HCT116 (cell line): ENCODE data around the gene SEPHS1. TPM values are rescaled to one million over a fixed set of nuclear protein-coding genes. Genes with fewer than 3 reads are reported as not detected.

ENCODE experiments used
- ATAC-seq: fragments of 200-7000 bp; cut with Tn5 transposase; 2 replicates; pipeline ENCODE4 v1.9.1; 2020; ENCODE audit warnings: mild to moderate bottlenecking, moderate library complexity
- BruUV-seq: library from RNA; stranded (reverse); fragments of 400-500 nt; replicated peaks from 2 replicates; lab custom pipeline; 2021; lab: Mats Ljungman, UMichigan
- CTCF ChIA-PET: fragments of 300-600 bp; sonication (Branson Sonifier 250); formaldehyde crosslinking; loops from one replicate; lab custom pipeline; 2021; ENCODE audit warnings: antibody characterized with exemption; lab: Charles Lee
- POLR2A ChIA-PET: fragments of 300-600, 350-600 bp; sonication (Branson Sonifier 250); formaldehyde crosslinking; loops from one replicate; lab custom pipeline; 2021; ENCODE audit warnings: antibody characterized with exemption; lab: Charles Lee
- RAD21 ChIA-PET, 2 experiments: fragments of 300-600 bp; sonication (Branson Sonifier 250); formaldehyde crosslinking; loops; one replicate each; lab custom pipeline; 2023; ENCODE audit warnings: low total read pairs in 2 of 2; ENCODE audit not compliant: uncharacterized antibody in 2 of 2, unreplicated experiment in 2 of 2, low non-redundant PET in 1 of 2; lab: Charles Lee
- DNase-seq: peaks from one replicate; pipeline ENCODE4 v3.0.0-alpha.2; 2010; ENCODE audit warnings: low read depth, low spot score
- H2AFZ ChIP-seq: fragments of 200-600 bp; shearing (Covaris generic), sonication (generic); 2 replicates; pipeline ENCODE4 v1.6.1; 2017; ENCODE audit warnings: low read depth, mixed run types, mixed read lengths, antibody characterized with exemption, low read length; ENCODE audit not compliant: poor library complexity, severe bottlenecking
- H3K27ac ChIP-seq: 2 replicates; pipeline ENCODE4 v1.5.1; 2012; ENCODE audit warnings: low read depth, low read length
- H3K27me3 ChIP-seq: fragments of 200-600 bp; sonication (generic); 2 replicates; pipeline ENCODE4 v1.6.1; 2016; ENCODE audit warnings: mixed run types, low read length, mixed read lengths; ENCODE audit not compliant: insufficient read depth
- H3K36me3 ChIP-seq, 2 experiments: fragments of 200-500 bp in 1 of 2; fragments of 200-600 bp in 1 of 2; sonication (Bioruptor generic) in 1 of 2; sonication (generic) in 1 of 2; 2 replicates each; pipeline versions ENCODE4 v1.5.1 to v1.6.1; 2014 to 2016; ENCODE audit warnings: low read length in 2 of 2, inconsistent platforms in 1 of 2, mixed read lengths in 1 of 2, mixed run types in 1 of 2; ENCODE audit not compliant: insufficient read depth in 2 of 2, control insufficient read depth in 1 of 2
- H3K4me1 ChIP-seq, 2 experiments: fragments of 200-600 bp in 1 of 2; sonication (generic) in 1 of 2; 2 replicates each; pipeline versions ENCODE4 v1.5.1 to v1.6.1; 2012 to 2017; ENCODE audit warnings: low read length in 2 of 2, inconsistent platforms in 1 of 2, mild to moderate bottlenecking in 1 of 2, mixed read lengths in 1 of 2, mixed run types in 1 of 2, moderate library complexity in 1 of 2; ENCODE audit not compliant: insufficient read depth in 2 of 2, control insufficient read depth in 1 of 2
- H3K4me2 ChIP-seq: fragments of 200-600 bp; sonication (generic); 2 replicates; pipeline ENCODE4 v1.6.1; 2017; ENCODE audit warnings: mixed run types, low read length, mixed read lengths
- H3K4me3 ChIP-seq, 2 experiments: fragments of 200-600 bp in 1 of 2; sonication (generic) in 1 of 2; replicated peaks in 1 of 2; 2 replicates each; pipeline ENCODE4 v1.5.1; 2011 to 2016; ENCODE audit warnings: low read length in 2 of 2, control low read depth in 1 of 2, low read depth in 1 of 2, mild to moderate bottlenecking in 1 of 2, mixed read lengths in 1 of 2, mixed run types in 1 of 2
- H3K79me2 ChIP-seq: fragments of 200-600 bp; sonication (generic); 2 replicates; pipeline ENCODE4 v1.6.1; 2017; ENCODE audit warnings: mild to moderate bottlenecking, mixed run types, low read length, moderate library complexity, mixed read lengths; ENCODE audit not compliant: insufficient read depth
- H3K9ac ChIP-seq: fragments of 200-600 bp; sonication (generic); 2 replicates; pipeline ENCODE4 v1.6.1; 2016; ENCODE audit warnings: low read length, mixed read lengths
- H3K9me2 ChIP-seq: fragments of 200-600 bp; sonication (generic), shearing (Covaris generic); 2 replicates; pipeline ENCODE4 v1.6.1; 2017; ENCODE audit warnings: mixed run types, mild to moderate bottlenecking, moderate library complexity; ENCODE audit not compliant: insufficient read depth
- H3K9me3 ChIP-seq, 2 experiments: fragments of 200-500 bp in 1 of 2; fragments of 200-600 bp in 1 of 2; sonication (Bioruptor generic) in 1 of 2; sonication (generic) in 1 of 2; 2 replicates each; pipeline ENCODE4 v1.6.1; 2014 to 2017; ENCODE audit warnings: low read length in 2 of 2, mixed read lengths in 2 of 2, inconsistent platforms in 1 of 2, low read depth in 1 of 2, mild to moderate bottlenecking in 1 of 2, mixed run types in 1 of 2, moderate library complexity in 1 of 2; ENCODE audit not compliant: control insufficient read depth in 1 of 2, insufficient read depth in 1 of 2
- H4K20me1 ChIP-seq: fragments of 200-600 bp; sonication (generic), shearing (Covaris generic); 2 replicates; pipeline ENCODE4 v1.6.1; 2017; ENCODE audit warnings: mixed run types, mild to moderate bottlenecking, moderate library complexity; ENCODE audit not compliant: insufficient read depth
- CBX3 ChIP-seq: IDR thresholded peaks from 2 replicates; pipeline ENCODE4 v1.6.1; 2012; ENCODE audit warnings: low read depth
- CEBPB ChIP-seq: IDR thresholded peaks from 2 replicates; pipeline ENCODE4 v1.6.1; 2012; ENCODE audit warnings: low read depth
- EGR1 ChIP-seq: IDR thresholded peaks from 2 replicates; pipeline ENCODE4 v1.6.1; 2012; ENCODE audit warnings: low read depth
- ELF1 ChIP-seq: IDR thresholded peaks from 2 replicates; pipeline ENCODE4 v1.6.1; 2012; ENCODE audit warnings: low read depth, borderline replicate concordance
- EZH2 ChIP-seq: fragments of 200-600 bp; sonication (generic); IDR thresholded peaks from 2 replicates; pipeline ENCODE4 v1.6.1; 2017; ENCODE audit warnings: antibody characterized with exemption, mixed run types
- EZH2phosphoT487 ChIP-seq: fragments of 200-600 bp; IDR thresholded peaks from 2 replicates; pipeline ENCODE4 v1.6.1; 2018; ENCODE audit warnings: antibody characterized with exemption, borderline replicate concordance
- JUND ChIP-seq: IDR thresholded peaks from 2 replicates; pipeline ENCODE4 v1.6.1; 2012
- POLR2A ChIP-seq: IDR thresholded peaks from 2 replicates; pipeline ENCODE4 v1.7.0; 2011; ENCODE audit warnings: borderline replicate concordance; ENCODE audit not compliant: insufficient read depth, insufficient read length; ENCODE audit errors: extremely low read depth
- POLR2AphosphoS5 ChIP-seq: IDR thresholded peaks from 2 replicates; pipeline ENCODE4 v1.6.1; 2011; ENCODE audit warnings: mild to moderate bottlenecking, low read depth, low read length, moderate library complexity
- RAD21 ChIP-seq: IDR thresholded peaks from 2 replicates; pipeline ENCODE4 v1.6.1; 2012; ENCODE audit warnings: low read depth, mild to moderate bottlenecking
- SIN3A ChIP-seq: IDR thresholded peaks from 2 replicates; pipeline ENCODE4 v1.6.1; 2012; ENCODE audit warnings: low read depth
- SP1 ChIP-seq: IDR thresholded peaks from 2 replicates; pipeline ENCODE4 v1.6.1; 2012; ENCODE audit warnings: low read depth
- TCF7L2 ChIP-seq: IDR thresholded peaks from 2 replicates; pipeline ENCODE4 v1.7.0; 2011; ENCODE audit warnings: borderline replicate concordance, inconsistent platforms; ENCODE audit not compliant: insufficient read depth, insufficient read length; ENCODE audit errors: extremely low read depth
- YY1 ChIP-seq: IDR thresholded peaks from 2 replicates; pipeline ENCODE4 v1.6.1; 2011; ENCODE audit warnings: low read length, low read depth, moderate library complexity, mild to moderate bottlenecking; ENCODE audit not compliant: insufficient replicate concordance; ENCODE audit errors: extremely low read depth
- ZFX ChIP-seq: fragments of 450-650 bp; IDR thresholded peaks from 2 replicates; pipeline ENCODE4 v1.6.1; 2017
- ZNF274 ChIP-seq: fragments of 200-500 bp; sonication (Bioruptor generic); IDR thresholded peaks from 2 replicates; pipeline ENCODE4 v1.6.1; 2014; ENCODE audit warnings: mild to moderate bottlenecking, low read depth, low read length, inconsistent platforms
- intact Hi-C: fragments of 100-400 bp; cut with micrococcal nuclease; formaldehyde crosslinking; loops from 2 replicates; pipeline ENCODE4 v1.10.0; 2022
- total RNA-seq: library from RNA; stranded (reverse); gene quantifications from one replicate; pipeline ENCODE4 v1.2.1, GENCODE V29; 2021; ENCODE audit not compliant: unreplicated experiment
- TF ChIP-seq, protein P1 (sequence below): IDR thresholded peaks from 2 replicates; pipeline ENCODE4 v1.6.1; 2012
- TF ChIP-seq, protein P2 (sequence below): IDR thresholded peaks from 2 replicates; pipeline ENCODE4 v1.6.1; 2012
- TF ChIP-seq, protein P3 (sequence below): IDR thresholded peaks from 2 replicates; pipeline ENCODE4 v1.6.1; 2011; ENCODE audit warnings: mild to moderate bottlenecking, low read length, moderate library complexity; ENCODE audit not compliant: insufficient replicate concordance; ENCODE audit errors: extremely low read depth

Gene SEPHS1
- total RNA-seq, 1 experiment from 2014 or later, result 51.7 TPM

DNA sequence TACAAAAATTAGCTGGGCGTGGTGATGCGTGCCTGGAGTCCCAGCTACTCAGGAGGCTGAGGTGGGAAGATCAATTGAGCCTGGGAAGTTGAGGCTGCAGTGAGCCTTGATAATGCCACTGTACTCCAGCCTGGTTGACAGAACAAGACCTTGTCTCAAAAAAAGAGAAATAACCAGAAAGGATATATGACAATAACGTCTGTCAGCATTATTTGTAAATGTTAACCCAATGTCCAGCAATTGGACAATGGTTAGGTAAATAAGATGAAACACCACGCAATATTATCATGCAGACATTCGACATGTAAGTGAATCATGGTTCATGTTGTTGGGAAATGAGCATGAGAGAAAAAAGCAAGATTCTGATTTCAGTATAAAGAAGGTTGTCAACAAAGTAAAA lies 44.6 kb upstream of the SEPHS1 start (continued):
- no peak for TF ChIP-seq JUND
- no peak for TF ChIP-seq CBX3
- no peak for TF ChIP-seq ELF1
- no peak for TF ChIP-seq ZNF274
- no peak for TF ChIP-seq POLR2AphosphoS5
- TF ChIP-seq, protein P1, sequence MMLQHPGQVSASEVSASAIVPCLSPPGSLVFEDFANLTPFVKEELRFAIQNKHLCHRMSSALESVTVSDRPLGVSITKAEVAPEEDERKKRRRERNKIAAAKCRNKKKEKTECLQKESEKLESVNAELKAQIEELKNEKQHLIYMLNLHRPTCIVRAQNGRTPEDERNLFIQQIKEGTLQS, result no peak
- no peak for TF ChIP-seq YY1
- no peak for TF ChIP-seq RAD21

DNA sequence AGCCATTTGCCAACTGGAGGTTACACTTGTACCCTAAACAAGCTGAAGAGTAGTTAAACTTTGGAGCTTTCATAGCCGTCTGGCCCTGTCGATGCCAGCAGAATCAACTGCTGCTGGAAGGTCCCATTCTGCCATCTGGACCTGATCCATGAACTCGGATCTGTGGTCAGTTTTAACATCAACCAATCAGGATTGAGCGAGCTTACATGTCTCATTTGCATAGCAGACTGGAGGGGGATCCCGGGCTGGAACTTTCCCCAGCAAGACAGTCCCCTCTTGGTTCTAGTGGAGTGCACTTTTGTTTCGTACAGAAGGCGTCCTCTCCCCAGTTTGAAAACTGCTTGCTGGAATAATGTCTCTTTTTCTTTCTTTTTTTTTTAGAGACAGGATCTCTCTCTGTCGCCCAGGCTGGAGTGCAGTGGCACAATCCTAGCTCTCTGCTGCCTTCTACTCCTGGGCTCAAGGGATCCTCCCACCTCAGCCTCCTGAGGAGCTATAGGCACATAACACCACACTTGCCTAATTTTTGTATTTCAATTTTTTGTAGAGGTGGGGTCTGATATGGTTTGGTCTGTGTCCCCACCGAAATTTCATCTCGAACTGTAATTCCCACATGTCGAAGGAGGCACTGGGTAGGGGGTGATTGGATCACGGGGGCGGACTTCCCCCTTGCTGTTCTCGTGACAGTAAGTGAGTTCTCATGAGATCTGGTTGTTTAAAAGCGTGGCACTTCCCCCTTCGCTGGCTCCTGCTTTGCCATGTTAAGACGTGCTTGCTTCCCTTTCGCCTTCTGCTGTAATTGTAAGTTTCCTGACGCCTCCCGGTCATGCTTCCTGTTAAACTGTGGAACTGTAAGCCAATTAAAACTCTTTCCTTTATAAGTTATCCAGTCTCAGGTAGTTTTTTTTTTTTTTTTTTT lies 42.8 kb upstream of the SEPHS1 start:
- no peak for ATAC-seq
- Histone ChIP-seq H3K4me2 (no peak overlapping the region), H3K27me3 (no peaks in the 10 kb centered on the region), H3K9ac (no peak overlapping the region), H3K27ac (no peak overlapping the region), H3K9me3 (no peaks in the 10 kb centered on the region), H3K79me2 (no peaks in the 10 kb centered on the region), H4K20me1 (no peaks in the 10 kb centered on the region), H3K36me3 (no peaks in the 10 kb centered on the region), H3K9me2 (no peaks in the 10 kb centered on the region), H2AFZ (no peak overlapping the region), H3K4me3 (no peak overlapping the region), H3K4me1 (peaks cover 8 to 11% of the 10 kb centered on the region in 2 experiments)
- no TSS peak for BruUV-seq
- no peak for DNase-seq
- ChIA-PET POLR2A (interaction anchor here (0.7 kb wide), 1 partner anchor 1510 kb away, joined by 4 read pairs; no protein-coding TSS in a partner anchor), CTCF (interaction anchor here (0.9 kb wide), 1 partner anchor 19 kb away, joined by 3 read pairs; no protein-coding TSS in a partner anchor), RAD21 (interaction anchor here in 1 of 2 experiments (0.7 kb wide), 1 partner anchor 87 kb away, joined by 5 read pairs; no protein-coding TSS in a partner anchor)
- intact Hi-C loops, result no loop called here
- TF ChIP-seq SP1 (no peak), EZH2 (no peak), TCF7L2 (no peak), ZNF274 (no peak), CBX3 (no peak), CEBPB (no peak), EGR1 (no peak), EZH2phosphoT487 (no peak), SIN3A (no peak), ZFX (no peak), POLR2AphosphoS5 (no peak), POLR2A (no peak), RAD21 (no peak)
- TF ChIP-seq, protein P1, result no peak
- TF ChIP-seq, protein P2, sequence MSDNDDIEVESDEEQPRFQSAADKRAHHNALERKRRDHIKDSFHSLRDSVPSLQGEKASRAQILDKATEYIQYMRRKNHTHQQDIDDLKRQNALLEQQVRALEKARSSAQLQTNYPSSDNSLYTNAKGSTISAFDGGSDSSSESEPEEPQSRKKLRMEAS, result no peak
- TF ChIP-seq, protein P3, sequence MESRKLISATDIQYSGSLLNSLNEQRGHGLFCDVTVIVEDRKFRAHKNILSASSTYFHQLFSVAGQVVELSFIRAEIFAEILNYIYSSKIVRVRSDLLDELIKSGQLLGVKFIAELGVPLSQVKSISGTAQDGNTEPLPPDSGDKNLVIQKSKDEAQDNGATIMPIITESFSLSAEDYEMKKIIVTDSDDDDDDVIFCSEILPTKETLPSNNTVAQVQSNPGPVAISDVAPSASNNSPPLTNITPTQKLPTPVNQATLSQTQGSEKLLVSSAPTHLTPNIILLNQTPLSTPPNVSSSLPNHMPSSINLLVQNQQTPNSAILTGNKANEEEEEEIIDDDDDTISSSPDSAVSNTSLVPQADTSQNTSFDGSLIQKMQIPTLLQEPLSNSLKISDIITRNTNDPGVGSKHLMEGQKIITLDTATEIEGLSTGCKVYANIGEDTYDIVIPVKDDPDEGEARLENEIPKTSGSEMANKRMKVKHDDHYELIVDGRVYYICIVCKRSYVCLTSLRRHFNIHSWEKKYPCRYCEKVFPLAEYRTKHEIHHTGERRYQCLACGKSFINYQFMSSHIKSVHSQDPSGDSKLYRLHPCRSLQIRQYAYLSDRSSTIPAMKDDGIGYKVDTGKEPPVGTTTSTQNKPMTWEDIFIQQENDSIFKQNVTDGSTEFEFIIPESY, result no peak
